ENCODE data around the gene MINPP1. TPM values are rescaled to one million over a fixed set of nuclear protein-coding genes. Genes with fewer than 3 reads are reported as not detected.
A peak's percentile ranks its signal among the peaks of the same experiment; 100 is the strongest.

MINPP1 gene
- total and polyA plus RNA-seq, 2 of the 13 experiments (the other 11 are each of a cell fraction or from before 2014, with no cell fraction given), result 19.2 to 53.7 TPM

DNA sequence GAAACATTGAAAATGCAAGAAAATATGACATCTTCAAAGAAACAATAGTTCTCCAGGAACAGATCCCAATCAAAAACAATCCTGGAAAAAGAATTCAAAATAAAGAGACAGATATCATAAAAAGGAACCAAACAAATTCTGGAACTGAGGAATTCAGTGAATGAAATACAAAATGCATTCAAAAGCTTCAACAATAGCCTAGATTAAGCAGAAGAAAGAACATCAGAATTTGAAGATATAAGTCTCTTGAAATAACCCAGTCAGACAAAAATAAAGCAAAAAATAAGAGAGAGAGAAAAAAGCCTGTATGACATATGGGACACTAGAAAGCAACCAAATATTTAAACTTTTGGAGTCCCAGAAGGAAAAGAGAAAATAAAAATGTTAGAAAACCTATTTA, 60.3 kb downstream of the MINPP1 start:
- Histone ChIP-seq H3K4me3 (replicated peaks in 1 of 3; ENCODE audit: insufficient read depth in 1 of 3, low read depth in 2 of 3, low read length in 3 of 3) (no peak overlapping the region), H4K20me1 (ENCODE audit: insufficient read depth, low read length) (no peaks in the 10 kb centered on the region), H2AFZ (ENCODE audit: low read length) (no peak overlapping the region), H3K79me2 (ENCODE audit: insufficient read depth, low read length) (no peaks in the 10 kb centered on the region), H3K36me3 (replicated peaks in 1 of 2; ENCODE audit: control insufficient read depth in 1 of 2, insufficient read depth in 2 of 2, low read length in 2 of 2) (no peaks in the 10 kb centered on the region), H3K4me1 (ENCODE audit: insufficient read depth, low read length) (peaks cover 31% of the 10 kb centered on the region), H3K9ac (ENCODE audit: insufficient read depth, low read depth, low read length) (no peak overlapping the region), H3K27ac (ENCODE audit: extremely low read length, insufficient read depth, low read length) (no peak overlapping the region), H3K4me2 (ENCODE audit: low read depth, low read length) (no peak overlapping the region), H3K9me3 (ENCODE audit: low read length) (peaks cover 16% of the 10 kb centered on the region), H3K27me3 (ENCODE audit: control insufficient read depth in 1 of 2, insufficient read depth in 2 of 2, low read length in 2 of 2) (no peaks in the 10 kb centered on the region)
- BruUV-seq (replicated peaks), result no TSS peak
- intact Hi-C loops (cut with micrococcal nuclease; ENCODE audit: unreplicated experiment), result no loop called here
- DNase-seq (ENCODE audit: low spot score) (no peak), ATAC-seq (no peak), FAIRE-seq (no peak)
- in situ Hi-C loops (cut with HindIII; ENCODE audit: extremely low pct_ligation_motif_present, low pct_unique_long_range_greater_than_20kb), result no loop called here
- CTCF ChIA-PET (ENCODE audit: low intra/inter-chr PET ratio, low total read pairs), result no interaction called here
- POLR2A ChIA-PET, result no interaction called here
- TF ChIP-seq NCOR1 (IDR thresholded peaks at IDR 0.05; ENCODE audit: borderline replicate concordance, low read length), result no peak
- peak; percentile 92 for TF ChIP-seq ZNF160 (CRISPR knock-in tag; IDR thresholded peaks at IDR 0.05)
- TF ChIP-seq ERF (CRISPR knock-in tag; IDR thresholded peaks at IDR 0.05), result no peak
- TF ChIP-seq ZFP82 (CRISPR knock-in tag; IDR thresholded peaks at IDR 0.05; ENCODE audit: borderline replicate concordance), result no peak
- no peak for TF ChIP-seq ZNF567 (CRISPR knock-in tag; IDR thresholded peaks at IDR 0.05; ENCODE audit: borderline replicate concordance)

DNA sequence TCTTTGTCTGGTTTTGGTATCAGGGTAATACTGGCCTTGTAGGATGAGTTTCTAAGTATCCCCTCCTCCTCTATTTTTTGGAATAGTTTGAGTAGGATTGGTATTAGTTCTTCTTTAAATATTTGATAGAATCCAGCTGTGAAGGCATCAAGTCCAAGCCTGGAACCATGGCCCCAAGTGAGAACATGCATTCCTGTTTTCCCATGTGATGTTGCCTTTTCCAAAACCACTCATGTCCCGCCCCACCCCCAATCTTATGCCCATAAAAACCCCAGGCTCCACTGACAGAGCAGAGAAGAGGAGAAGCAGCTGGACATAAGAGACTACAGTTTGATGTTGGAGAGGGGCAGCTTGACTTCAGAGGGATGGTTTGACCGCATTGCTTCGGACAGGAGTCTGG, 71.2 kb downstream of the MINPP1 start:
- Histone ChIP-seq H3K4me3 (replicated peaks in 1 of 3; ENCODE audit: insufficient read depth in 1 of 3, low read depth in 2 of 3, low read length in 3 of 3) (no peak overlapping the region), H3K4me1 (ENCODE audit: insufficient read depth, low read length) (peaks cover 17% of the 10 kb centered on the region), H3K36me3 (replicated peaks in 1 of 2; ENCODE audit: control insufficient read depth in 1 of 2, insufficient read depth in 2 of 2, low read length in 2 of 2) (no peaks in the 10 kb centered on the region), H3K4me2 (ENCODE audit: low read depth, low read length) (no peak overlapping the region), H3K79me2 (ENCODE audit: insufficient read depth, low read length) (no peaks in the 10 kb centered on the region), H4K20me1 (ENCODE audit: insufficient read depth, low read length) (no peaks in the 10 kb centered on the region), H3K27me3 (ENCODE audit: control insufficient read depth in 1 of 2, insufficient read depth in 2 of 2, low read length in 2 of 2) (no peaks in the 10 kb centered on the region), H2AFZ (ENCODE audit: low read length) (no peak overlapping the region), H3K27ac (ENCODE audit: extremely low read length, insufficient read depth, low read length) (no peak overlapping the region), H3K9me3 (ENCODE audit: low read length) (no peaks in the 10 kb centered on the region), H3K9ac (ENCODE audit: insufficient read depth, low read depth, low read length) (no peak overlapping the region)
- no peak for ATAC-seq
- TF ChIP-seq, protein P1, sequence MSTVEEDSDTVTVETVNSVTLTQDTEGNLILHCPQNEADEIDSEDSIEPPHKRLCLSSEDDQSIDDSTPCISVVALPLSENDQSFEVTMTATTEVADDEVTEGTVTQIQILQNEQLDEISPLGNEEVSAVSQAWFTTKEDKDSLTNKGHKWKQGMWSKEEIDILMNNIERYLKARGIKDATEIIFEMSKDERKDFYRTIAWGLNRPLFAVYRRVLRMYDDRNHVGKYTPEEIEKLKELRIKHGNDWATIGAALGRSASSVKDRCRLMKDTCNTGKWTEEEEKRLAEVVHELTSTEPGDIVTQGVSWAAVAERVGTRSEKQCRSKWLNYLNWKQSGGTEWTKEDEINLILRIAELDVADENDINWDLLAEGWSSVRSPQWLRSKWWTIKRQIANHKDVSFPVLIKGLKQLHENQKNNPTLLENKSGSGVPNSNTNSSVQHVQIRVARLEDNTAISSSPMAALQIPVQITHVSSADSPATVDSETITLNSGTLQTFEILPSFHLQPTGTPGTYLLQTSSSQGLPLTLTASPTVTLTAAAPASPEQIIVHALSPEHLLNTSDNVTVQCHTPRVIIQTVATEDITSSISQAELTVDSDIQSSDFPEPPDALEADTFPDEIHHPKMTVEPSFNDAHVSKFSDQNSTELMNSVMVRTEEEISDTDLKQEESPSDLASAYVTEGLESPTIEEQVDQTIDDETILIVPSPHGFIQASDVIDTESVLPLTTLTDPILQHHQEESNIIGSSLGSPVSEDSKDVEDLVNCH (CRISPR knock-in tag; IDR thresholded peaks at IDR 0.05), result no peak
- TF ChIP-seq NFYB (CRISPR knock-in tag; IDR thresholded peaks at IDR 0.05), result no peak
- TF ChIP-seq ZNF30 (CRISPR knock-in tag; IDR thresholded peaks at IDR 0.05), result no peak
- no peak for TF ChIP-seq RXRB (CRISPR knock-in tag; IDR thresholded peaks at IDR 0.05; ENCODE audit: borderline replicate concordance)
- no peak for TF ChIP-seq ZNF263 (CRISPR knock-in tag; IDR thresholded peaks at IDR 0.05)
- no peak for FAIRE-seq
- in situ Hi-C loops (cut with HindIII; ENCODE audit: extremely low pct_ligation_motif_present, low pct_unique_long_range_greater_than_20kb), result no loop called here
- WGBS (ENCODE audit: low lambda C conversion rate), result 52% methylated on average over 3 of the region's 3 CpGs
- intact Hi-C loops (cut with micrococcal nuclease; ENCODE audit: unreplicated experiment), result no loop called here
- ChIA-PET CTCF (ENCODE audit: low intra/inter-chr PET ratio, low total read pairs) (no interaction called here), POLR2A (no interaction called here)
- DNase-seq (ENCODE audit: low spot score), result no peak
- no TSS peak for BruUV-seq (replicated peaks)

All from HepG2 (cell line).